HL-60 (cell line): ENCODE data around the gene GABARAPL2.

Source experiments
- DNase-seq, 2 experiments: peaks; one replicate each; pipeline ENCODE4 v3.0.0-alpha.2; 2010 to 2020; ENCODE audit warnings: low read depth in 1 of 2, low spot score in 1 of 2
- H3K27ac ChIP-seq: fragments of 250-450 bp; sonication (Bioruptor Pico); replicated peaks from 2 replicates; pipeline ENCODE4 v1.5.1; 2020; ENCODE audit warnings: mild to moderate bottlenecking, moderate library complexity
- H3K27me3 ChIP-seq: fragments of 250-450 bp; sonication (Bioruptor Pico); 2 replicates; pipeline ENCODE4 v1.5.1; 2021; ENCODE audit warnings: mild to moderate bottlenecking, moderate library complexity; ENCODE audit not compliant: insufficient read depth, poor library complexity, severe bottlenecking
- H3K4me3 ChIP-seq: replicated peaks from 2 replicates; pipeline ENCODE4 v1.5.1; 2011; ENCODE audit warnings: mild to moderate bottlenecking, control low read depth, low read length; ENCODE audit not compliant: insufficient read depth
- CTCF ChIP-seq: IDR thresholded peaks from one replicate; pipeline ENCODE4 v1.5.1; 2011; ENCODE audit warnings: low read length, control low read depth, inconsistent platforms; ENCODE audit not compliant: insufficient read depth
- GABPA ChIP-seq: IDR thresholded peaks from 2 replicates; pipeline ENCODE4 v1.6.1; 2012; ENCODE audit warnings: low read depth
- POLR2AphosphoS5 ChIP-seq: IDR thresholded peaks from 2 replicates; pipeline ENCODE4 v1.6.1; 2012; ENCODE audit warnings: low read depth
- REST ChIP-seq: IDR thresholded peaks from 2 replicates; pipeline ENCODE4 v1.6.1; 2012; ENCODE audit warnings: low read depth; ENCODE audit not compliant: insufficient replicate concordance
- SPI1 ChIP-seq: IDR thresholded peaks from 2 replicates; pipeline ENCODE4 v1.6.1; 2012; ENCODE audit warnings: low read depth, mild to moderate bottlenecking, borderline replicate concordance

Gene GABARAPL2

DNA sequence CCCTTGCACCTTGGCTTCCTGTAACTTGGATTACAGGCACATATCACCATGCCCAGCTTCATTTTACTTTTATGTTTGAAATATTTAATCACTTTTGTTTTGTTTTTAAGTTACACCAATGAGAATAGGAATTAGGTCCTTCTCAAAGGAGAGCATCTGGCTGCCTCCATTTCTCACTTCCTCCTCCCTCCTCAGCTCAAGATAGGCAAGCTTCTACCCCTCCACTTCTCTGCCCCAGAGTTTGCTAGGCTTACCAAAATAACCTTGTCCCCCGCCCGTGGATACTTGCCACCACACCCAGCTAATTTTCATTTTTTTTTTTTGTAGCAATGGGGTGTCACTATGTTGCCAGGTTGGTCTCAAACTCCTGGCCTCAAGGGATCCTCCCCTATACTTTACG is 17.9 kb downstream of the GABARAPL2 start:
- no peak overlapping the region for H3K4me3 ChIP-seq
- TF ChIP-seq REST, result no peak
- TF ChIP-seq POLR2AphosphoS5, result no peak
- TF ChIP-seq CTCF, result no peak
- no peak overlapping the region for H3K27ac ChIP-seq
- DNase-seq, result no peak
- no peaks in the 10 kb centered on the region for H3K27me3 ChIP-seq

DNA sequence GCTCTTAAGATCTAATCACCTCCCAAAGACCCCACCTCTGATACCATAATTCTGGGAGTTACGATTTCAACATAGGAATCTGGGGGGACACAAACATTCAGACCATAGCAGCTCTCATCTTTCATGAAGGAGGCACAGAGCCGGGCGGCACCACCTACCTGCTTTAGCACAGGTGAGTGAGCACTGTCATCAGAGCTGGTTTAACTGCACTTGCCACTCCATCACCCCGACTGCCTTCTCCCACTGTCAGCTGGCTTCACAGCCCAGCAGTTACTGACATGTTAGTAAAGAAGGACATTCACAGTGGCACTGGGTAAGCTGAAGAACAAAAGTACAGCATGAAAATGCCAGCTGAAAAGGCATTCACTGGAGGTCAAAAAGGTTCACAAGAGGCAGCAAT is 22.5 kb downstream of the GABARAPL2 start:
- H3K4me3 ChIP-seq, result no peak overlapping the region
- TF ChIP-seq CTCF (no peak), REST (no peak), SPI1 (no peak), POLR2AphosphoS5 (no peak), GABPA (no peak)
- no peak for DNase-seq
- H3K27me3 ChIP-seq, result no peaks in the 10 kb centered on the region
- no peak overlapping the region for H3K27ac ChIP-seq

DNA sequence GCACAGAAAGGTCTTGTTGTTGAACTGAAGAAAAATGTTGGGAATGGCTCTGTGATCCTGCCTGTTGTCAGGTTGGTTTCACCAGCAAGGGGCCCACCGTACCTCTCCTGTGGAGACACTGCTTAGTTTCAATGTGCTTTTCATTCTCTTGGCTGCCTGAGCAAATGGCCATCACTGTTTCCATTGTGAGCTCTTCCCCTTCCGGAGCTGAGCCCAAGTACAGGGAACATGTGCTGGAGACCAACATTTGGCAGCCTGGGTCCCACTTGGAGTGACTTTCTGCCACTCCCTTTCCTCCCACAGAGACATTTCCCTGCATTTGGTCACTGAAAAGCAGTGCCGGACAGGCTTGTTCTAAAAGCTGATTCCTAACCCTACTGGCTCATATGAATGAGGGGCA is 23.1 kb downstream of the GABARAPL2 start:
- H3K27ac ChIP-seq, result no peak overlapping the region
- H3K27me3 ChIP-seq, result no peaks in the 10 kb centered on the region
- DNase-seq, result no peak
- TF ChIP-seq POLR2AphosphoS5 (no peak), GABPA (no peak), CTCF (no peak), REST (no peak), SPI1 (no peak)
- H3K4me3 ChIP-seq, result no peak overlapping the region
